HG03135 (cell line): ENCODE data around the gene NRBP1.

Experiments
- ATAC-seq: cut with Tn5 transposase; IDR thresholded peaks from one replicate; pipeline ENCODE4 v1.9.1; 2021; ENCODE audit warnings: mild to moderate bottlenecking, moderate library complexity; ENCODE audit not compliant: unreplicated experiment

NRBP1 gene

DNA sequence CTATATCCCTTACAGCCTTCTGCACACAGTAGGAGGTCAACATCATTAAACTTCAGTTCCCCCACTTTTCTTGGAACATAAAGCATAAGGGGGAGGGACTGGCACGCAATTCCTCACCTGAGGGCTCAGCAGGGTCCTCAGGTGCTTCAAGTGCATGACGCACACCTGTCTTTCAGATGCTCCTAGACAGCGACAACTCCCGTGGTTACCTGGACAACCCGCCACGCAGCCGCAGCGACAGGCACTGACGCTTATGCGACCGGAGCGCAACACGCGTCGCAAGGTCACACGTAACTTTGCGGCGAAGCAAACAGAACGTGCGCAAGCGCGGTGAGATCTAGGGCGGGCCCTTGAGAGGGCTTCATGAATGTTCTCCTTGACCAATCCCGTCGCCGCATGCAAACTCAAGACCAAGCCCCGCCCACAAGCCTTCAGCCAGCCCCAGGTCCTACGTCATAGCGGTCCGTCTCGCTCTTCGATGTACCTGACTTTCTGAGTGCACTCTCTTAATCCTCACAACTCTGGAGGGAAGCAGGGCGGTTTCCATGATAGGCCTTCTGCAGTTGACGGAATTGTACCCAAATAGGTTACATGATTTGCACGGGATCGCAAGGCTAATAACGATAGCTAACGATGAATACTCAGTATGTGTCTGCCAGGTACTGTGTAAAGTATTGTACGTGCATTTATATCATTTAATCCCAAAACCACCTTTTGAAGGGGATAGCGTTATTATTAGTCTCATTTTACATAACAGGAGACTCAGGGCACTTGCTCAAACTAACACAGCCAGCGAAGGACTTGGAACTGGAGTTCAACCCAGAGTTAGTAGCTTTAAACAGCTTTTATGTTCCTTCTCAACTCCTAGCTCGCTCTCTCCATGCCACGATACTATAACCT lies 61.3 kb downstream of the NRBP1 start, which contains the start of gene IFT172:
IFT172 (minus strand) TSS at position 246 of the 900 bp plus-strand sequence; CDS start at position 156, 90 bp downstream.
- ATAC-seq: peak; percentile 93
